Gastroesophageal sphincter (tissue), 4 donors: ENCODE results near the gene SLC4A2. TPM values are rescaled to one million over a fixed set of nuclear protein-coding genes. Genes with fewer than 3 reads are reported as not detected.

Source experiments
- ATAC-seq: fragments of 150-250 bp; one replicate; pipeline ENCODE4 v1.9.1; 2016; ENCODE audit warnings: mild to moderate bottlenecking, moderate library complexity
- H3K27ac ChIP-seq, 4 donors: fragments of 200-600 bp; sonication (generic) in 3 of 4; 1 replicate in 3 of 4; 2 replicates in 1 of 4; pipeline ENCODE4 v1.5.1; 2016 to 2019
- H3K27me3 ChIP-seq: fragments of 200-600 bp; sonication (generic); one replicate; pipeline ENCODE4 v1.5.1; 2019
- H3K36me3 ChIP-seq, 2 donors: fragments of 200-600 bp; sonication (generic); one replicate each; pipeline ENCODE4 v1.5.1; 2019; ENCODE audit warnings: control low read depth in 1 of 2
- H3K4me1 ChIP-seq, 3 donors: fragments of 200-600 bp; sonication (generic); 1 replicate in 2 of 3; 2 replicates in 1 of 3; pipeline ENCODE4 v1.5.1; 2016 to 2019; ENCODE audit warnings: control low read depth in 2 of 3
- H3K4me3 ChIP-seq, 2 donors: fragments of 200-600 bp; sonication (generic); one replicate each; pipeline ENCODE4 v1.5.1; 2019; ENCODE audit warnings: mild to moderate bottlenecking in 1 of 2, moderate library complexity in 1 of 2
- H3K9me3 ChIP-seq, 3 donors: fragments of 200-600 bp; sonication (generic); one replicate each; pipeline ENCODE4 v1.5.1; 2017 to 2019; ENCODE audit warnings: control low read depth in 2 of 3
- EP300 ChIP-seq: sonication (generic); formaldehyde crosslinking; IDR thresholded peaks from one replicate; pipeline ENCODE4 v1.6.1; 2017; ENCODE audit warnings: antibody characterized with exemption, mild to moderate bottlenecking
- POLR2A ChIP-seq, 2 donors: fragments of 450-650 bp; IDR thresholded peaks; one replicate each; pipeline ENCODE4 v1.6.1; 2017; ENCODE audit warnings: antibody characterized with exemption in 2 of 2, mild to moderate bottlenecking in 2 of 2, moderate library complexity in 1 of 2
- POLR2AphosphoS5 ChIP-seq: sonication (generic); formaldehyde crosslinking; IDR thresholded peaks from one replicate; pipeline ENCODE4 v1.6.1; 2017; ENCODE audit warnings: antibody characterized with exemption
- WGBS, 2 donors: methylation state at CpG; one replicate each; pipeline ENCODE4 v1.1.5; 2018; ENCODE audit warnings: low coverage in 1 of 2; 5-methylcytosine and 5-hydroxymethylcytosine counted together
- total RNA-seq, 4 donors: library from RNA; depleted of rRNA; stranded (reverse); fragments of >200 nt; gene quantifications; one replicate each; pipeline ENCODE4 v1.1.0, GENCODE V29; 2016
- TF ChIP-seq, protein P1 (sequence below), 4 experiments: fragments of 200-600 bp in 2 of 4; fragments of 450-650 bp in 2 of 4; sonication (generic) in 1 of 4; IDR thresholded peaks; one replicate each; pipeline ENCODE4 v1.5.1; 2017 to 2019; ENCODE audit warnings: antibody characterized with exemption in 4 of 4, mild to moderate bottlenecking in 2 of 4, moderate library complexity in 2 of 4

Gene SLC4A2
- total RNA-seq, 4 donors from 2014 or later, result 77.8 to 152 (median 95.7) TPM

GRCh38 chr7:151068069-151068773 is 8.8 kb downstream of the SLC4A2 start:
- ATAC-seq, result no peak
- H3K27ac ChIP-seq, result no peak overlapping the region
- peaks cover 0 to 10% (median 0%) of the 10 kb centered on the region in 3 donors for H3K4me1 ChIP-seq
- TF ChIP-seq EP300 (no peak), POLR2AphosphoS5 (no peak), POLR2A (IDR thresholded peaks at IDR 0.05) (no peak)
- TF ChIP-seq, protein P1, sequence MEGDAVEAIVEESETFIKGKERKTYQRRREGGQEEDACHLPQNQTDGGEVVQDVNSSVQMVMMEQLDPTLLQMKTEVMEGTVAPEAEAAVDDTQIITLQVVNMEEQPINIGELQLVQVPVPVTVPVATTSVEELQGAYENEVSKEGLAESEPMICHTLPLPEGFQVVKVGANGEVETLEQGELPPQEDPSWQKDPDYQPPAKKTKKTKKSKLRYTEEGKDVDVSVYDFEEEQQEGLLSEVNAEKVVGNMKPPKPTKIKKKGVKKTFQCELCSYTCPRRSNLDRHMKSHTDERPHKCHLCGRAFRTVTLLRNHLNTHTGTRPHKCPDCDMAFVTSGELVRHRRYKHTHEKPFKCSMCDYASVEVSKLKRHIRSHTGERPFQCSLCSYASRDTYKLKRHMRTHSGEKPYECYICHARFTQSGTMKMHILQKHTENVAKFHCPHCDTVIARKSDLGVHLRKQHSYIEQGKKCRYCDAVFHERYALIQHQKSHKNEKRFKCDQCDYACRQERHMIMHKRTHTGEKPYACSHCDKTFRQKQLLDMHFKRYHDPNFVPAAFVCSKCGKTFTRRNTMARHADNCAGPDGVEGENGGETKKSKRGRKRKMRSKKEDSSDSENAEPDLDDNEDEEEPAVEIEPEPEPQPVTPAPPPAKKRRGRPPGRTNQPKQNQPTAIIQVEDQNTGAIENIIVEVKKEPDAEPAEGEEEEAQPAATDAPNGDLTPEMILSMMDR (IDR thresholded peaks at IDR 0.05), result no peak
- peaks cover 0 to 98% of the 10 kb centered on the region in 2 donors for H3K36me3 ChIP-seq
- no peak overlapping the region for H3K4me3 ChIP-seq
- no peaks in the 10 kb centered on the region for H3K9me3 ChIP-seq
- no peaks in the 10 kb centered on the region for H3K27me3 ChIP-seq
- WGBS, 2 donors, result 72 to 87% methylated on average over 4 to 7 of the region's 12 CpGs

- no peak for ATAC-seq
- H3K27ac ChIP-seq, result no peak overlapping the region
- no CpG with 5 or more reads among the region's 17 CpGs for WGBS, 2 donors
- H3K4me1 ChIP-seq, result no peaks in the 10 kb centered on the region
- H3K36me3 ChIP-seq, result peaks cover 0 to 100% of the 10 kb centered on the region in 2 donors
- TF ChIP-seq POLR2A (IDR thresholded peaks at IDR 0.05) (no peak), EP300 (no peak), POLR2AphosphoS5 (no peak)
- TF ChIP-seq, protein P1 (IDR thresholded peaks at IDR 0.05), result no peak
- no peak overlapping the region for H3K4me3 ChIP-seq
- H3K9me3 ChIP-seq, result no peaks in the 10 kb centered on the region
- no peaks in the 10 kb centered on the region for H3K27me3 ChIP-seq
Observed at GRCh38 chr7:151069841-151070573, 10.6 kb downstream of the SLC4A2 start.

- no peaks in the 10 kb centered on the region for H3K27me3 ChIP-seq
- ATAC-seq, result no peak
- no peaks in the 10 kb centered on the region for H3K4me1 ChIP-seq
- no peak for TF ChIP-seq POLR2A (IDR thresholded peaks at IDR 0.05)
- TF ChIP-seq POLR2AphosphoS5, result no peak
- TF ChIP-seq, protein P1 (IDR thresholded peaks at IDR 0.05), result no peak
- TF ChIP-seq EP300, result no peak
- H3K36me3 ChIP-seq, result peaks cover 0 to 100% of the 10 kb centered on the region in 2 donors
- H3K4me3 ChIP-seq, result no peak overlapping the region
- no peaks in the 10 kb centered on the region for H3K9me3 ChIP-seq
- H3K27ac ChIP-seq, result no peak overlapping the region
- WGBS, 2 donors, result 92% methylated on average over 2 of the region's 15 CpGs; no CpG with 5 or more reads in 1 of the 2 donors
Observed at GRCh38 chr7:151070574-151070960, 11.2 kb downstream of the SLC4A2 start.

DNA sequence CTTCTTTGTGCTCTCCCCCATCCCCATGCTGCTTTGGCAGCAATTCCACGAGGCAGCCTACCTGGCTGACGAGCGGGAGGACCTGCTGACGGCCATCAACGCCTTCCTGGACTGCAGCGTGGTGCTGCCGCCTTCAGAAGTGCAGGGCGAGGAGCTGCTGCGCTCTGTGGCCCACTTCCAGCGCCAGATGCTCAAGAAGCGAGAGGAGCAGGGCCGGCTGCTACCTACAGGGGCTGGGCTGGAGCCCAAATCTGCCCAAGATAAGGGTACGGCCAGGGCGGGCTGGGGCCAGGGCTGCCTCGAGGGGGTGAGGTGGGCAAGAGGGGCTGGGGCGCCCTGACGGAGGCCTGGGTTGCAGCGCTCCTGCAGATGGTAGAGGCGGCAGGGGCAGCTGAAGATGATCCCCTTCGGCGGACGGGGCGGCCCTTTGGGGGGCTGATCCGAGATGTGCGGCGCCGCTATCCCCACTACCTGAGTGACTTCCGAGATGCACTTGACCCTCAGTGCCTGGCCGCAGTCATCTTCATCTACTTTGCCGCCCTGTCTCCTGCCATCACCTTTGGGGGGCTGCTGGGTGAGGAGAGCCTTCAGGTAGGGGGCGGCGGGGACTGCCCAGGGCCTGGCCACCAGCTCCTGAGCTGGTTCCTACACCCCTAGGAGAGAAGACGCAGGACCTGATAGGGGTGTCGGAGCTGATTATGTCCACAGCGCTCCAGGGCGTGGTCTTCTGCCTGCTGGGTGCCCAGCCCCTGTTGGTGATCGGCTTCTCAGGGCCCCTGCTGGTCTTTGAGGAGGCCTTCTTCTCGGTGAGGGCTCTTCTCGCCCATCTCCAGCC is 11.9 kb downstream of the SLC4A2 start:
- no peak for ATAC-seq
- peaks cover 0 to 100% of the 10 kb centered on the region in 2 donors for H3K36me3 ChIP-seq

More for the DNA sequence above, 11.9 kb downstream of the SLC4A2 start:
- TF ChIP-seq POLR2AphosphoS5, result no peak
- no peak for TF ChIP-seq EP300
- TF ChIP-seq, protein P1 (IDR thresholded peaks at IDR 0.05), result no peak
- 80% methylated on average over 1 to 3 of the region's 39 CpGs for WGBS, 2 donors
- Histone ChIP-seq H3K4me1 (no peaks in the 10 kb centered on the region), H3K27ac (no peak overlapping the region), H3K27me3 (no peaks in the 10 kb centered on the region), H3K9me3 (no peaks in the 10 kb centered on the region), H3K4me3 (no peak overlapping the region)
